Measurements from ENCODE around the gene SPRYD3. TPM values are rescaled to one million over a fixed set of nuclear protein-coding genes. Genes with fewer than 3 reads are reported as not detected.

Gene SPRYD3
- total RNA-seq, 1 experiment from 2014 or later, result 16.7 TPM

GRCh38 chr12:53056296-53056695 is 22.9 kb downstream of the SPRYD3 start:
- DNase-seq (ENCODE audit: low spot score), result no peak
- in situ Hi-C loops (cut with HindIII; ENCODE audit: low sequenced_read_pairs), result no loop called here

- no peak for DNase-seq (ENCODE audit: low spot score)
- in situ Hi-C loops (cut with HindIII; ENCODE audit: low sequenced_read_pairs), result no loop called here
Observed at GRCh38 chr12:53055471-53056266, 23.5 kb downstream of the SPRYD3 start.

- peak; percentile 98 for DNase-seq (ENCODE audit: low spot score)
- in situ Hi-C loops (cut with HindIII; ENCODE audit: low sequenced_read_pairs), result no loop called here
Observed at GRCh38 chr12:53054112-53054878, 24.9 kb downstream of the SPRYD3 start.

GRCh38 chr12:53053218-53054111 is 25.7 kb downstream of the SPRYD3 start:
- in situ Hi-C loops (cut with HindIII; ENCODE audit: low sequenced_read_pairs), result no loop called here
- DNase-seq (ENCODE audit: low spot score), result peak; percentile 65

- DNase-seq (ENCODE audit: low spot score), result peak; percentile 46
- in situ Hi-C loops (cut with HindIII; ENCODE audit: low sequenced_read_pairs), result no loop called here
Observed at GRCh38 chr12:53052419-53053217, 26.6 kb downstream of the SPRYD3 start.

GRCh38 chr12:53051881-53052412 is 27.2 kb downstream of the SPRYD3 start:
- no peak for DNase-seq (ENCODE audit: low spot score)
- in situ Hi-C loops (cut with HindIII; ENCODE audit: low sequenced_read_pairs), result no loop called here

GRCh38 chr12:53051058-53051880 is 27.9 kb downstream of the SPRYD3 start:
- in situ Hi-C loops (cut with HindIII; ENCODE audit: low sequenced_read_pairs), result no loop called here
- DNase-seq (ENCODE audit: low spot score), result peak; percentile 59

GRCh38 chr12:53050426-53051057 is 28.6 kb downstream of the SPRYD3 start:
- in situ Hi-C loops (cut with HindIII; ENCODE audit: low sequenced_read_pairs), result no loop called here
- no peak for DNase-seq (ENCODE audit: low spot score)

- DNase-seq (ENCODE audit: low spot score), result no peak
- in situ Hi-C loops (cut with HindIII; ENCODE audit: low sequenced_read_pairs), result no loop called here
Observed at GRCh38 chr12:53049571-53050318, 29.4 kb downstream of the SPRYD3 start, which contains the start of gene TNS2. Gene TNS2, plus strand, starts transcription at chr12:53050065. Its CDS starts 121 bp downstream, at chr12:53050186.

- DNase-seq (ENCODE audit: low spot score), result no peak
- in situ Hi-C loops (cut with HindIII; ENCODE audit: low sequenced_read_pairs), result no loop called here
Observed at GRCh38 chr12:53048780-53049401, 30.3 kb downstream of the SPRYD3 start.

GRCh38 chr12:53048033-53048779 is 31.0 kb downstream of the SPRYD3 start:
- in situ Hi-C loops (cut with HindIII; ENCODE audit: low sequenced_read_pairs), result no loop called here
- DNase-seq (ENCODE audit: low spot score), result peak; percentile 92

GRCh38 chr12:53047221-53048032 is 31.8 kb downstream of the SPRYD3 start:
- peak; percentile 51 for DNase-seq (ENCODE audit: low spot score)

GRCh38 chr12:53046655-53047220 is 32.5 kb downstream of the SPRYD3 start:
- in situ Hi-C loops (cut with HindIII; ENCODE audit: low sequenced_read_pairs), result no loop called here
- peak; percentile 77 for DNase-seq (ENCODE audit: low spot score)

More at GRCh38 chr12:53047221-53048032, 31.8 kb downstream of the SPRYD3 start:
- in situ Hi-C loops (cut with HindIII; ENCODE audit: low sequenced_read_pairs), result no loop called here

- in situ Hi-C loops (cut with HindIII; ENCODE audit: low sequenced_read_pairs), result no loop called here
- no peak for DNase-seq (ENCODE audit: low spot score)
Observed at GRCh38 chr12:53045696-53046045, 33.5 kb downstream of the SPRYD3 start.

All from G401 (cell line).